Measurements from ENCODE around the gene GPBAR1. TPM values are rescaled to one million over a fixed set of nuclear protein-coding genes. Genes with fewer than 3 reads are reported as not detected.

Gene GPBAR1
- total RNA-seq, 1 experiment from 2014 or later: 0.37 TPM

DNA sequence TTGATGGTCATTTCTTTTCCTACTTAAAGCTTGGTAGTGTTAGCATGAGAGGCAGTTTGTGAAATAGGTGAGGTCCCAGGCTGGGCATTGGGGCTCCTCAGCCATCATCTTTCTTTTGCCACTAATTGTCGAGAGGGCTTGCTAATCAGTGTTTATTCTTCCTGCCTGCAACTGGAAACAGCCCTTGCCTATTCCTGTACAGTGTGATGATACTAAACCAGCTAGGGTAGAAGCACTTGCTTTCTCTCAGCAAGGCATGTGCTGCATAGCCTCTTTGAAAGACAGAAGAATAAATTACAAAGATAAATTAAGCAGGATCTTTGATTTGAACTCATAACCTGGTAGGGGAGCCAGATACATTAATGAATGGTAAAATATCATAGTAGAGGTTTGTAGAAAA is 16.6 kb upstream of the GPBAR1 start:
- DNase-seq (ENCODE audit: low spot score): no peak

GRCh38 chr2:218244665-218245064 is 16.1 kb upstream of the GPBAR1 start:
- DNase-seq (ENCODE audit: low spot score): no peak

GRCh38 chr2:218245214-218245613 is 15.6 kb upstream of the GPBAR1 start:
- no peak for DNase-seq (ENCODE audit: low spot score)

DNA sequence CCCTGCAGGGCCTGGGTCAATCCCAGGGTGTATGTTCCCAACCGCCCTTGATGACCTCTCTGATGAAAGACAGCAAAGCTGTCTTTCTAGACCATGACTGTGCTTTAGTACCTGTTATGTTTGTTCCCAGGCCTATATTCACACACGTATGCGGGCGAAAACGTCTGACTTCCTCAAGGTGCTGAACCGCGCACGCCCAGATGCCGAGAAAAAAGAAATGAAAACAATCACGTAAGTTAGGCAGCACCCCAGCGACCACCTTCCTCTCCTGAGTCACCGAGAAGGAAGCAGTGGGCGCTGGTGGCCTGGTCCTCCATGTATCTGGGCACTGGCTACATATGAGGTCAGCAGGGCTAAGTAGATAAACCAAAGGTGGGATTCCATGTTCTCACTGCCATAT is 11.1 kb upstream of the GPBAR1 start:
- no peak for DNase-seq (ENCODE audit: low spot score)

DNA sequence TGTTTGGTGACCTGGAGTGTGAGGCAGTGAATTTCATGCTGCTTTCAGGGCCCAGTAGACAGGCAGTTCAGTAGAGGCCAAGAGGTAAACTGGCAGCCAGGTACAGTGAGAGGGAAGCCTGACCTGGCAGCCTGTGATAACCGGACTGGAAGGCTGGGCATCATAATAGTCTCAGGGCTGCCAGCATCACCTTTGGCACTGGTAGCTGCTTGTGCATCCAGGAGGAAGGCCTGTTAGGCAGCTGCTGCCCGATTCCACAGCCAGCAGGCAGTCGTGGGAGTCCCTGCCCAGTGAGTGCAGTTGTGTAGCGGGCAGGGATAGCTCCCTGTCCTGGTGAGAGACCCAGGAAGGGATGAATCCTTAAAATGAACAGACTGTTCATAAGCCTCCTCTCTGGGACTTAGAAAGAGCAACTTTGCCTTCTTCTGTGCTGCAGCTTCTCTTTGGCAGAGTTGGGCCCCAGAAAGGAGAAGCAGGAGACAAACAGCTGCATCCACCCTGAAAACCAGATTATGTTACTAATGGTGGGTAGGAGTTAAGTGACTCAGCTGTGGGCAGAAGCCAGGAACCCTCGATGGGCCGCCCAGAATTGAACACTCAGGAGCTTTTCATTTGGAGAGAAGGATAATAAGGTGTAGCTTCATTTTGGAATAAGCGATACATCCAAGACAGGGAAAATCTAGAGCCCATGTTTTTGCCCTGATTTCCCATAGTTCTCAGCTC is 8.1 kb upstream of the GPBAR1 start:
- DNase-seq (ENCODE audit: low spot score): no peak

GRCh38 chr2:218253232-218253625 is 7.6 kb upstream of the GPBAR1 start:
- no peak for DNase-seq (ENCODE audit: low spot score)

GRCh38 chr2:218255446-218255845 is 5.4 kb upstream of the GPBAR1 start:
- no peak for DNase-seq (ENCODE audit: low spot score)

DNA sequence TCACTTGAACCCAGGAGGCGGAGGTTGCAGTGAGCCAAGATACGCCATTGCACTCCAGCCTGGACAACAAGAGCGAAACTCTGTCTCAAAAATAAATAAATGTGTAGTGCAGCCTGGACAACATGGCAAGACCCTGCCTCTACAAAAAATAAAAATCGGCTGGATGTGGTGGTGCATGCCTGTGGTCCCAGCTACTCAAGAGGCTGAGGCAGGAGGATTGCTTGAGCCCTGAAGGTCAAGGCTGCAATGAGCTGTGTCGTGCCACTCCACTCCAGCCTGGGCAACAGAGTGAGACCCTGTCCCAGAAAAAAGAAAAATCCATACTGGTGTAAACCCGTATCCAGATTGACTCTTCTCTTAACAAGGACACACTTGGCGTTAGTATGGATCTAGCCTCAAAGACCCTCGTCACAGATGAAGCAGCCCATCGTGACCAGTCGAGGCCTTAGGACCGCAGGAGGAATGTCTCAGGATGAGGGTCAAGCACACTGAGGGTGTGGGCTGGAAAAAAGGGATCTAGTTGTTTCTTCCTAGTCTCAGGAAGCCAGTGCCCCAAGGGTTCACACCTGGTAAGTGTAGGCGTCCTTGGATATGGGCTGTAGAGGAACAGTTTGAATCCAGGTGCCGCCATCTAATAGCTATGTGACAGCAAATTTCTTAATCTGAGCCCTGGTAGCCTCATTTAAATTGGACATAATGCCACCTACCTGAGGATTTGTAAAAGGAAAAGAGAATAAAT is 4.0 kb upstream of the GPBAR1 start:
- DNase-seq (ENCODE audit: low spot score): no peak

- no peak for DNase-seq (ENCODE audit: low spot score)
Observed at GRCh38 chr2:218257390-218257981, 3.3 kb upstream of the GPBAR1 start.

- no peak for DNase-seq (ENCODE audit: low spot score)
Observed at GRCh38 chr2:218259099-218259961, 1.5 kb upstream of the GPBAR1 start.

- no peak for DNase-seq (ENCODE audit: low spot score)
Observed at GRCh38 chr2:218260166-218260565, 649 bp upstream of the GPBAR1 start.

DNA sequence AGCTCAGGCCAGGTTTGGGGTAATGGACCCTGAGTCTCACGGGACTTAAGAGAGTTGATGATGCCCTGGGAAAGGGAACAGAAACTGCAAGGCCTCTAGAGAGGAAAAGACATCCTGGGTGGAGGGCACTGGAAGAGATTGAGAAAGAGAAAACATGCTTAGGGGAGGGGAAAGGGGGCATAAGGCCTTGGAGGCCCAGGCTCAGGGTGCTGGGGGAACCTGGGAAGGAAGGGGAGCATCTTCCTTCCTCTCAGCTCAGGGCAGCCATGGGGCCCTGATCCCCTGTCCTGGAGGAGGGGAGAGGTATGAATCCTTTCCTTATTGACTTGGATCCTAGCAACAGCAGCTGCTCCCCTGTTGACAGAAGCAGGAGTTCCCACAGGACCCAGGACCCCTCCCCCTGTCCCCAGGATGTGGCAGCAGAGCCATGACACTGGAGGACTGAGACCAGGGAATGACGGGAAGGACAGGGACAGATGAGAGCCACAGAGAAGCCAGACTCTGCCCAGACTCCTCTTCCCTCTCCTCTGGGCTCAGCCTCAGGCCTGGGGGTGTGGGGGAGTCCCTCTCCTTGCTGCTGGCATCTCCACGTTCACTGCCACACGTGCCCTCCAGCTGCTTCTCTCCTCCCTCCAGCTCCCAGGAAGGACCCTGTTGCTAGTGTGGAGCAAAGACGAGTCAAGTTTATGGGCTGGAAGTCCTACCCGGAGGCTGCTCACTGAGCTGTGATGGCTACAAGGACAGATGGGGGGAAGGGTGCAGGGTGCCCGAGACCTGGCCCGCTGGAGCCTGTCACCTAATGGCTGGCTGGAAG is 815 bp downstream of the GPBAR1 start:
- DNase-seq (ENCODE audit: low spot score): no peak

GRCh38 chr2:218262237-218262600 is 1.4 kb downstream of the GPBAR1 start:
- DNase-seq (ENCODE audit: low spot score): no peak

- DNase-seq (ENCODE audit: low spot score): no peak
Observed at GRCh38 chr2:218262631-218263586, 2.1 kb downstream of the GPBAR1 start.

DNA sequence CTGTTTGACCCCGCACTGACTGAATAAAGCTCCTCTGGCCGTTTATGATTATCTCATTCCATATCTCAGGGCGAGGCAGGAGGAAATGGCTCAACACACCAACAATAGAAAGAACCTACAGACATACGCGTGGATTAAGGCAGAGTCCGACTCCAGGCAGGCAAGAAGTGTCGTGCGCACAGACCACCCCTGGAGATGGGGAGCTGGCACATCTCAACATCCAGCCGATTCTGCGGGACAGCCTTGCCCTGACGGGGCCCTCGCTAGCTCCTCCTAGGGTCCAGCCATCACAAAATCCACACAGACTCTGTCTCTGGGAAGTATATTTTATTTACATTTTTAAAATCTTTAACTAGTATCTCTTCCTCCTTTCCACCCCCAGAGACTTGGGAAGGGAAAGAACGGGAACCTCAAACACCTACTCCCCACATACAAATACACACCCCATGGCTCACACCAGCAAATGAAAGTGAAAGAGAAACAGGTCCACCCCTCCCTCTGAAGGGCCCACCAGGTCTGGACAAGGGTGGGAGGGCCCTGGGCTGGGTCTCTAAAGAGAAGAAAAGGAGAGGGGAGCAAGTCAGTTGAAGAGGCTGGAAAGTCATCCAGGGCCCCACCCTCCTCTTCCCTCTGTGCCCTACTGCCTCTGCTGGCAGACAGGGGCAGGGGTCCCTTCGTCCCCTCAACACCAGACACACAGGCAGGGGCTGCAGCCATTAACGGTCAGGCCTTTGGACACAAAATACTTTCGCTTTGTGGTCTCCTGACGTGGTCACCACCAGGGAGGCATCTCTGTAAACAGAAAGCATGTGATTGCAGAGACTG is 3.2 kb downstream of the GPBAR1 start:
- DNase-seq (ENCODE audit: low spot score): no peak

- DNase-seq (ENCODE audit: low spot score): no peak
Observed at GRCh38 chr2:218264773-218265561, 4.2 kb downstream of the GPBAR1 start.

GRCh38 chr2:218265626-218266025 is 4.8 kb downstream of the GPBAR1 start:
- DNase-seq (ENCODE audit: low spot score): no peak

DNA sequence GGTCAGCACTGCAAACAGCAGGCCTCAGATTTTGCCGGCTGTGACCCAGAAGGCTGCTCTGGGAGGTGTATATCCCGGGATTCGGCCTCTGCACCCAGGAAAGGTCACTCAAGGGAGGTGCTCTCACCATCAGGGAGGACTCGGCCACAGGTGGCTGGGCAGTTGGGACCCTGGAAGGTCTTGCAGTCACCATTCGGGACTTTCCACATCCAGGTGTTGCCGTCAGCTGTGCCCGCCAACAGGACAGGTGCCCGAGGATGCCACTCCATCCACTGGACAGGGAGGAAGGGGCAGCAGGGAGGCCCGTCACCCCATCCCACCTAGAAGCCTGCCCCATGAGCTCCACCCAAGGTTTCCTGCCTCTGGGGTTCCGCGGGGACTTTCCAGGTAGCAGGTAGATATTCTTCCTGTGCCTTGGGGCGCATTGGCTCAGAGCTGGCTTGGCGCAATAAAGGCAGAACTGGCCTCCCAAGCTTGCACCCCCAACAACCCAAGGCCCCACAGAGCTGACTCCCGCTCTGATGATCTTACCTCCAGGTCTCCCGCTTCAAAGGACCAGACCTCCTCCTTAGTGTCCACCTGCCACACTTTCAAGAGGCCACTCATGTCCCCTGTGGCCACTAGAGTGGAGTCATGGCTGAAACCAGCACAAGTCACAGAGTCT is 5.6 kb downstream of the GPBAR1 start:
- no peak for DNase-seq (ENCODE audit: low spot score)

All from H4 (cell line).